Activated CD8-positive, alpha-beta memory T cell treated with anti-CD3 and anti-CD28 coated beads for 4 hours (primary cell): ENCODE results near the gene NSUN2.

Source experiments
- DNase-seq, 2 donors: peaks; one replicate each; pipeline ENCODE4 v3.0.0-alpha.2; 2020; ENCODE audit warnings: low read depth in 2 of 2

Gene NSUN2

GRCh38 chr5:6557807-6558575 is 74.9 kb downstream of the NSUN2 start:
- DNase-seq: no peak

GRCh38 chr5:6556802-6557102 is 76.1 kb downstream of the NSUN2 start:
- DNase-seq: no peak

GRCh38 chr5:6556089-6556801 is 76.6 kb downstream of the NSUN2 start:
- no peak for DNase-seq

- no peak for DNase-seq
These were observed 78.0 kb downstream of the NSUN2 start for GRCh38 chr5:6554812-6555211.

- DNase-seq: no peak
These were observed 78.9 kb downstream of the NSUN2 start for GRCh38 chr5:6553972-6554371.

GRCh38 chr5:6552612-6553011 is 80.2 kb downstream of the NSUN2 start:
- DNase-seq: no peak

- DNase-seq: no peak
These were observed 80.9 kb downstream of the NSUN2 start for GRCh38 chr5:6551955-6552313.

- no peak for DNase-seq
These were observed 81.4 kb downstream of the NSUN2 start for GRCh38 chr5:6551287-6551954.

GRCh38 chr5:6550628-6551027 is 82.2 kb downstream of the NSUN2 start:
- DNase-seq: no peak
